Measurements from ENCODE around the gene GPM6B.

DNA sequence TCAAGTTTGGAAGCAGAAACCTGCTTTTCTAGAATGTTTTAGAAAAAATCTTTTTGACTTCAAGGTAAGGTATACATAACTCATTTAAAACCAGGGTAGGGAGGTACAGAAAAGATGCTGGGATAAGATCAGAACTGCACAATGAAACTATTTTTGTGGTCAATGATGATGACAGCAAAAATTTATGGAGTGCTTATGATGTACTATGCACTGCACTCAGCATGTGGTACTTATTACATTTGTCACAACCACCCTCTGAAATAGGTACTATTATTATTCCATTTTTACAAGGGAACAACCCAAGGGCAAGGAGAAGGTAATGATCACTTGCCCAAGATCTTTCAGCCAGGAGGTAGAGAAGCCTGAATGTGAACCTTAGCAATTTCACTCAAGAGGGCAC, 8.0 kb downstream of the GPM6B start:
- no peak for TF ChIP-seq POLR2AphosphoS5 (IDR thresholded peaks at IDR 0.05; ENCODE audit: low read depth, low read length)
- TF ChIP-seq POLR2A (IDR thresholded peaks at IDR 0.05; ENCODE audit: low read depth, low read length) = no peak
